Activated CD4-positive, alpha-beta T cell treated with anti-CD3 and anti-CD28 coated beads, Interleukin-2, Interleukin-6, amounts not matched to agents 100 ng/mL and 50 ng/mL, durations not matched to agents 16 hours and 8 hours (primary cell): ENCODE measurements around the gene NMNAT1.
"Not testable (repeated sequence)": the region's sequence is repeated elsewhere in the genome, so short reads cannot be mapped to it uniquely, and the experiment has no call there.

Experiments
- DNase-seq: peaks from one replicate; pipeline ENCODE4 v3.0.0-alpha.2; 2020

The NMNAT1 gene

DNA sequence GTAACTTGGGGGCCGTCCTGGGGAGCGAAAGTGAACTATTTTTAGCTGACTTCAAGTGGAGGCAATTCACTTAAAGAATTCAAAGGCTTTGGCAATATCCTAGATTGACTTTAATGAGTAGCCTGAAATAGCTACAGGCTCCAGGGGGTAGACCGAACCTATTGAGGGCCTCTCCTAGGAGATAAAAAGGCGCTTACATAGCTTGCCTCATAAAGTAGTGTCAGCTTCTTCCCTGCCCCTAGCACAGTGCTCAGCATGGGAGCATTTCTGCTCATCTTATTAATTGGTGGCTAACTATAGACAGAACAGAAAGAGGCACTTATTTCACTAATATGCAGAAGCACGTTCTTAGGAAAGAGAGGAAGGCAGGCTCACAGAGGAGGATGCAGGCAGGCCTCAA is 20.9 kb upstream of the NMNAT1 start:
- DNase-seq: no peak

DNA sequence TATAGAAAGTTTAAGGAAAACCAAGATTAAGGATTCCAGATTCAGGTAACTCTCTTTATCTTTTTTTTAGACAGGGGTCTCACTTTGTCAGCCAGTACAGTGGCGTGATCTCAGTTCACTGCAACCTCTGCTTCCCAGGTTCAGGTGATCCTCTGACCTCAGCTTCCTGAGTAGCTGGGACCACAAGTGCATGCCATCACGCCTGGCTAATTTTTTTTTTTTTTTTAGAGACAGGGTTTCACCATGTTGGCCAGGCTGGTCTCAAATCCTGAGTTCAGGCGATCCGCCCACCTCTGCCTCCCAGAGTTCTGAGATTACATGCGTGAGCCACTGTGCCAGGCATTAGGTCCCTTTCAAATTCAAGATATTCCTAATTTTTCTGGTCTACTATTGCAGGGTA is 16.0 kb upstream of the NMNAT1 start:
- no peak for DNase-seq

DNA sequence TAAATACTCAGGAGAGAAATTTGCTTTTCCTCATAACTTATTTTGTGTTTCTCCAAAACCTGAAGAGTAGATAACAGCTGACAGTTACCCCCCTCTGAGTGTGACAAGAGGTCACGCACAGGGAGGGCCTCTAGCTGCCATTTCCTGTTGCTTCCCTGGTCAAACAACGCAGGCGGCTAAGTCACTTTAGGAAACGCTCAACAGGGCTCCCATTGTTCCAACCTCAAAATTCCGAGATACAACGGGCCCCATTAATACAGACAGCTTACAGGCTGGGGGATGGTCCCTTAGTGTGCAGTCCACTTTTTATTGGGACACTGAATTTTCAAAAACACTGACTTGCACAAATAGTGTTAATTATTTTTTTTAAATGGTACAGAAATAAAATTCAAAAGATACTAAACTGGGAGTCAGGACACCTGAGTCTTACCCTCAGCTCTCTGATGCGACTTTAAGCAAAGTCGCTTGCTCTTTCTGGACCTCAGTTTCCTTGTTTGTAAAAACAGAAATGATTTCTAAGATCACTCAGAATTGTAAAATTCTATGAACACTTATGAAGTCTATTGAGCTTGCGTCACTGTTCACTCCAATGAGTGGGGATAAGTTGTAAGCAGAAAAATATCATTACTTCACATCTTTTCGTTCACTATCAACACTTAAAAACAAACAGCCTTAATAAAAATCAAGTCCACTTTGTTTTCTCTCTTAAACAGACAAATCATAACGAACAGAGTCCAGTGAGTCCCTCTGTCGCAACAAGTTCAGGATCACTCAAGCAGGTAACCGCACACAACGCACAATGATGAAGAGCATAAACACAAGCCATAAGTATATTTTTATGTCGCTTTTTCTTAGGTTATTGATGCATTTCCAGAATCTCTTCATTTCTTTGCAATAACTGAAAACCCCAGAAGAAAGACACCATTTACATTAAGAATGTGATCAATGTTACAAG is 13.6 kb upstream of the NMNAT1 start:
- no peak for DNase-seq

DNA sequence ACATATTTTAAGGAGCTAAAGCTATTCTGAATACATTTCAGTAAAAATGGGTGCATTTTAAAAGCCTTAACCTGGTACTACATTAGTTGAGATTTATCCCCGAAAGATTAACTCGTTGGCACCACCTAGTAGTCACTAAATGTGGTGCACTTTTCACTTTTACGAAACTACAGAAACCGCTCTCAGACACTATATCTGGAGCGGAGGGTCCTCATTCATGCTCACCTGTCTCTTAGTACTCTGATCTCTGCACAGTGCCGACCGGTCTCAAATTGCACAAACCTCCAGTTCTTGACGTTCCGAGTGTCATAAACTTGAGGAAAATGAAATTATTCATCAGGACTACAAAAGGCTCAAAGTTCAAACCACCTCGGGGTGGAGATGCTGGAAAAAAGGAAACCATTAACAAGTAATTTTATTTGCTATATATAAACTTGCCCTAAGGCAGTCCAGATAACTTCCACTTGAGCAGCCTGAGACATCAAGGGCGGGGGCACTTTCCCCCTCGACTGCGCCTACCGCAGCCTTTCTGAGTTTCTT is 806 bp upstream of the NMNAT1 start:
- peak; percentile 65 for DNase-seq

DNA sequence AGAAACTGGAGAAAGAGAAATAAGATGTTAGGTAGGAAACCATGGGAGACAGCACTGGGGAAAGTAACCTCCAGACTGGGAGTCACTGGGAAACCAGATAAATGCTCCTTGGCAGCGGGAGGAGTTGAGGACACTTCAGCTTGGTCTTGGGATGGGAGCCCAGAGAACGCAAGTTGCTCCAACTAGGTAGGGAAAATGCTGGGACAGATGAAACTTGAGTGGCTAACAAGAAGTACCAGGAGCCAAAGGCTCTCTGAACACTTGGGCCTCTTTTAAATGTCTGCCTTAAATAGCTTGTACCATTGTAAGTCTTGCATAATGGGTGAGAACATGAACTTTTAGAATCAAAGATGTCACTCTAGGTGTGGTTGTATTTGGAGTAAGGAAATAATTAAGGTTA is 3.0 kb downstream of the NMNAT1 start:
- DNase-seq: no peak

DNA sequence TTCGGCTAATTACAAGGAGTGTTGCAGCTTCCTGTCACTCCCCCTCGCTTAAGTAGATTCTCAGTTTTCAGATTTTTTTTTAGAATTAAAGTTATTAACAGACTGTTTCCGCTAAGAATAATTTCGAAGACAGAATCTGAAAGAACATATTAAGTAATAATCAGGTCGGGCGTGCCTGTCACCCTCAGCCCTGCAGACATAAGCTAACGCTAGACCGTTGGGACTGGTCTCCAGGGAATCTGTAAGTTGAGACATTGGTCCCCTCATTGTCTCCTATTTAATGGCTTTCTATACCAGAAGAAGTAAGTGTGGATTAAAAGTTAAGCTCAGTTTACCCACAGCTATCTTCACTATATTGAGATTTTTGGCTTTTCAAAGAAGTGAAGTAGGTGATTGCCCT is 14.5 kb downstream of the NMNAT1 start:
- DNase-seq: no peak

DNA sequence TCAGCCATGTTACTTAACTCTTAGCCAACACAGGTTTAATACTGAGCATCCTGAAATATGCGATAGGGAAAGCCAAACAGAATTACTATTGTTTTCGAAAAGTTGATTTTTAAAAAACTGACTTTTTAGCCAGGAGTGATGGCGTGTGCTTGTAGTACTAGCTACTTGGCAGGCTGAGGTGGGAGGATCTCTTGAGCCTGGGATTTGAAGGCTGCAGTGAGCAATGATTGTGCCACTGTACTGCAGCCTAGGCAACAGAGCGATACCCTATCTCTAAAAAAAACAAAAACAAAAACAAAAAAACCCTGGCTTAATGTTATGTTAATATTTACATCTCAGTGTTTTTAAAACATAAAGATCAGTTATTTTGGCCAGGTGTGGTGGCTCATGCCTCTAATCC is 16.7 kb downstream of the NMNAT1 start:
- DNase-seq: no peak

DNA sequence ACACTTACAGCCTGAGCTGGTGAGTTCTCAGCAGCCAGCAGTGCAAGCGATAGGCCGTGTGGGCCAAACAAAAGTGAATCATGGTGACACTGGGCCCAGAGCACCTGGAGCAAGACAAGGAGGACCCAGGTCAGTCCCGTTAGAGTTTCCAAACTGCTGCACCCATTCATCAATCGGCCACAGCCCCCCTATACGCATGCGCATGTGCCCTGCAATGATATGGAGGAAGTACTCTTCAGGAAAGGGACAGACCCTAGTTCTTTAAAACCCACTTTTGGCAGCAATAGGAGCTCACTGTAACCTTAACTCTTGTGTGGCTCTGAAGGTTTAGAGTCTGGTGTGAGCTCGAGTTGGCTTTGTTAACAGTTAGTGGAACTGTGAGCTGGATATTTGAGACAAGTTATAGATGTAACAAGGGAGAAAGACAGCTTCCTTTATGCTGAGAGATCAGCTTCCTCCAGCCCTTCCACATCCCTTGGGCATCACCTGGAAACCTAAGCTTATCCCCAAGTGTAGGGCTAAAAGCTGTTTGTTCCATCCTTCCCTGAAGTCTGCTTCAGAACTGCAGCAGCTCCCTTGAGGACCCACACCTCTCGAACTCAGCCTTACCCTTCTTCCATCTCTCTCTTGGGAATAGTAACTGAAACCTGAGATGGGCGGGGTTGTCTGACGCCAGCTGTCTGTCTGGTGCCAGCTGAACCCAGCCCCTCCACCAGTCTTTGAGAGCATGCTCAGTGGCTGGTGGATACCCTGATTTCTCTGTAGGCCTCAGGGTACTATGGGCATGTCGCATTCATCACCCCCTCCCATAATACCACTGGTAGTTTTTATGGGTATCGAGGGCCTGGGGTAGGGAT is 17.7 kb downstream of the NMNAT1 start:
- DNase-seq: no peak

DNA sequence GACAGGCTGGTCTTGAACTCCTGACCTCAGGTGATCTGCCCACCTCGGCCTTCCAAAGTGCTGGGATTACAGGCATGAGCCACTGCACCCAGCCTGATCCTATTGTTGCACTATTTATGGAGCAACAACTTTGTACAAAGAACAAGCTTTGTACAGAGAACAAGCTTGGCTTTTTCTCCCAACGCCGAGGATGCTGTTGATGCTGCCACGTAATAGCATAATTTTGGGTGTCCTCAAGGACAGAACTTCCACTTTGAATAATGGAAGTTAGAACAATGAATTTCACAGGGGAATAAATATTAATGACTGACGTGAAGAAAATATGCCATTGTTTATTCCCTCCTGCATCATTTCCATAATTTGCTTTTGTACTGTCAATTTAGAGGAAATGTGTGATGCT is 41.0 kb downstream of the NMNAT1 start:
- DNase-seq: no peak

DNA sequence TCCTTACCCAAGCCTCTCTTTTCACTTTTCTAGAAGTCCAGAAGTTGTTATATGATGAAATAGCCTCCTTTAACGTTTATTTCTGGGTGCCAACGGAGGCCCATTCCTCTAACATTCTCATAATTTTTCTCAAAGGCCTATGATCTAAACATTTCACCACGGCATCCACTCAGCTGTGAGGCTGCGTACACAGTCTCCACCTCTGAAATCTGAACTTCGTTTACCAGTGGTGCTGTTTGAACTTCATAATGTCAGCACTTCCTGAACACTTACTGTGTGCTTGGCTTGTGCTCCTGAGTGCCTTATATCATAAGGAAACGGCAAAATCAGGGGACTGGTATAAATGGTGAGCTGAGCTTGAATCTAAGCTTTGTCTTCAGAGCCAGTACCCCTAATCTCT is 41.7 kb downstream of the NMNAT1 start:
- no peak for DNase-seq

DNA sequence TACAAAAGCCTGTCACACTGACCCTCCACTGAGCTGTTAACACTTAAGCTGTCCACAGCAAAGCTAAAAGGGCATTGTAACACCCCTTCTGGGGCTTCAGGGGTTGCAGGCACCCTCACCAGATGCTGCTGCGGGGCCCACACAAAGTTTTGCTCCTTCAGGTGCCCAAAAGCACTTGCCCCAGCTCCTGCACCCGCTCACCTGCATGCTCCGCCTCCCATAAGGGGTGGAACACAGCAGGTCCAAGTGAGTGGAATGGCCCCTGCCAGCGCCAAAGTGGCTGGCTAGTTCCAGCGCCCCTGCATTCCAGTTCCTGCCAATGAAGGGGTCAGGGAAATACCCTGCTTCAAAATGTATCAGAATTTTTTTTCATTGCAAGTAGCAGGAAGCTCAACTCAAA is 46.5 kb downstream of the NMNAT1 start:
- DNase-seq: no peak

DNA sequence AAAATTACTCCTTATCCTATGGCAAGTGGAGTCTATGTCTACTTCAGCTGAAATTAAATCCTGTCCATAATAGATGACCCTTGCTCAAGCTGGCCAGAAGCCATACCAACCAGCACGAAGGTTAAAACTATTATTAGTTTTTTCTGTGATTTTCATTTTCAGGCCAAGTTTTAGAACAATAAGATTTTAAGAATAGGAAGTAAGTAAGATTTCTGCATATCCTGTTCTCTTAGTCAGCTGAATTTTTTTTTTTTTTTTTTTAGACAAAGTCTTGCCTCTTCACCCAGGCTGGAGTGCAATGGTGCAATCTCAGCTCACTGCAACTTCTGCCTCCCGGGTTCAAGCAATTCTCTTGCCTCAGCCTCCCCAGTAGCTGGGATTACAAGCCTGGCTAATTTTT is 47.7 kb downstream of the NMNAT1 start:
- no peak for DNase-seq

DNA sequence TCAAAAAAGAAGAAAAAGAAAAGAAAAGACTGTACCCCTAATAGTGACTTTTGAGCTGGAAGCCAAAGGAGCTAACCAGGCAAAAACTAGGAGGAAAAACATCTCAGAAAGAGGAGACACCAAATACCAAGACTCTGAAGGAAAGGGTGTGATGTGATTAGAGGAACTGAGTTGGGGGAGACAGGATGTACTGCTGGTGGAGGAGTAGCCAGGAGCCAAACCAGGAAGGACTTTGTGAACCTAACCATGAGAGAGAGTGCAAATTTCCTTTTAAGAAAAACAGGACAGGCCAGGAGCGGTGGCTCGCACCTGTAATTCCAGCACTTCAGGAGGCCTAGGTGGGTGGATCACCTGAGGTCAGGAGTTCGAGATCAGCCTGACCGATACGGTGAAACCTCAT is 49.6 kb downstream of the NMNAT1 start:
- DNase-seq: no peak

DNA sequence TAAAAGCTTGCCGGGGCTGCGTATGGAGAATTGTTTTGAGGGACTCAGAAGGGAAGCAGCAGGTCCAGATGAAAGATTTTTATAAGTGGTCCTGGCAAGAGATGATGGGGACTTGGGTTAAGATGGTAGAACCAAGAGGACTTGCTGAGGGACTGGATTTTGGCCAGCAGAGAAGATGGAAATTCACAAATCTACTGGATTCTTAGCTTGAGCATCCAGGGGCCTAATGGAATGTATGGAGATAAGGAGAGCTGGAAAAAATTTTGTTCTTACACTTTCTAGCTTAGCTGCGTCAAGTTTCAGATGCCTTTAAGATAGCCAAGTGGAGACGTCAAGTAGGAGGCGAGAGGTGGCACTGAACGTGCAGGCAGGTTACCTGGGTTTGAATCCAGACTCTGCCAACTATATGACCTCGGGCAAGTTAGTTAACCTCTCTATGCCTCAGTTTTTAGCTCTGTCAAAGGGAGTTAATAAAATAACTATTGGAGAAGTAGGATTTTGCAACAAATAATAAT is 50.3 kb downstream of the NMNAT1 start:
- no peak for DNase-seq

DNA sequence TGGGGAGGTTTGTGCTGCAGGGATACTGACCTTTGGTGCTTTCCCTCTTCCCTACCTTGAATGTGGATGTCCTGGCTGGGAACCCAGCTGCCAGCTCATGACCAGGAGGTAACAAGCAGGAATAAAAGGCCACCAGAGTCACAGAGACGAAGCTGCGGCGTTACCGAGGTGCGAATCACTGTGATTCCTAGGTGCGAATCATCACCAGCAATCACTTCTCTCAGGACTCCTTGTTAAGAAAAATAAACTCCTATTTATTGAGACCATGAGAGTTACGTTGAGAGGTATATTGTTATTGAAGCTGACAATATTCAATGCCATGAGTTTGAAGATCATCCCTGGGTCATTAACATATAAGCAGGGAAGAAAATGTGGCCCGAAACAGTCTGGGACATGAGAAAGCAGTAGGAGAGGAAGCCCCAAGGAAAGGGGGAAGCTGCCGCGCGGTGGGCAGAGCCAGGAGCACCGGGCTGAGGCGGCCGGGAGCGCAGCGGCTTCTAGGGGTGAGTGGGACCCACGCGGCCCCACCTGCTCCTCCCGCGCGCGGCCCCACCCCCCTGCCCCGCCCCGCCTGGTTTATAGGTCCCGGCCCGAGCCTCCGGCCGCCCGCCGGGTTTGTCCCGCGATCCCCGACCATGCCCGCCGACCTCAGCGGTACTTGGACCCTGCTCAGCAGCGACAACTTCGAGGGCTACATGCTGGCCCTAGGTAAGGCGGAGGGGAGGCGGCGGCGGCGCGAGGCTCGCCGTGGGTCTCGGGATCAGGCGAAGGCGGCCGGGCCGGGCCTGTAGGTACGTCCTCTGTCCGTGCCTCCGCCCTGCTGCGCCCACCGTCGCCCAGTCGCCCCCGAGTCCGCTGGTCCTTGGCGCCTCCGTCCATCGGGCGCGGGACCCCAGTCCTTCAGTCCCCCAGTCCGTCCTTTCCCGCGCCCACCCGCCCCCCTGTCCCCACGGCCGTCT is 53.6 kb downstream of the NMNAT1 start, which contains the start of gene RBP7:
Gene RBP7, plus strand, starts transcription at position 605 of the 959 bp plus-strand sequence. Its CDS starts 31 bp downstream, at position 636.
- DNase-seq: no peak

DNA sequence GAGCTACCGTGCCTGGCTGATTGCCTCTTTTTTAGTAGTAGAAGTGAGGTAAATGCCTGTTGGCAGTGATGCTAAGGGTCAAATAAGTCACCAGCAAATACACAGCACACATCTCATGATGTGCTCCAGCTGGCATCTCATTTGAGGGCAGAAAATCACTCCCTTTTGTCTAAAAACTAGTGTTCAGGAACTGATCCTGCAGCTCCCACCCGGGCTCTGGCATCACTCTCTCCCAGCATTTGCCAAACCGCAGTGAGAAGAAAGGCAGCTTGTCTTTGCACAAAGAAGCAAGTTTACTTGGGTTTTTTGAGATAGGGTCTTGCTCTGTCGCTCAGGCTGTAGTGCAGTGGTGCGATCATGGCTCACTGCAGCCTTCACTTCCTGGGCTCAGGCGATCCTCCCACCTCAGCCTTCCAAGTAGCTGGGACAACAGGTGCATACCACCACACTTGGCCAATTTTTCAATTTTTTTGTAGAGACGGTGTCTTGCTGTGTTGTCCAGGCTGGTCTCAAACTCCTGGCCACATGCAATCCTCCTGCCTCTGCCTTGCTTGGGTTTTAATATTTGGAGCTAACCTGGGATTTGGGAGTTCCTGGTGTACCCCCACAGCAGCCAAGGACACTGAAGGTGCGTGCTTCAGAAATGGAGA is 57.9 kb downstream of the NMNAT1 start:
- DNase-seq: no peak

DNA sequence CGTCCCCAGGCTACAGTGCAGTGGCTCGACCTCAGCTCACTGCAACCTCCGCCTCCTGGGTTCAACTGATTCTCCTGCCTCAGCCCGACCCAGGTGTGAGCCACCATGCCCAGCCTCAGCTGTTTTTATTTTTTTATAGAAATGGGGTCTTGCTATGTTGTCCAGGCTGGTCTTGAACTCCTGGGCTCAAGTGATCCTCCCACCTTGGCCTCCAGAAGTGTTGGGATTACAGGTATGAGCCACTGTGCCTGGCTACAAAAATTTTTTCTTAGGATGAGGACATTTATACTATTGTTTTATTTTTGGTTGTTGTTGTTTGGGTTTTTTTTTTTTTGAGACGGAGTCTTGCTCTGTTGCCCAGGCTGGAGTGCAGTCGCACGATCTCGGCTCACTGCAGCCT is 62.0 kb downstream of the NMNAT1 start:
- DNase-seq: not testable (repeated sequence)

DNA sequence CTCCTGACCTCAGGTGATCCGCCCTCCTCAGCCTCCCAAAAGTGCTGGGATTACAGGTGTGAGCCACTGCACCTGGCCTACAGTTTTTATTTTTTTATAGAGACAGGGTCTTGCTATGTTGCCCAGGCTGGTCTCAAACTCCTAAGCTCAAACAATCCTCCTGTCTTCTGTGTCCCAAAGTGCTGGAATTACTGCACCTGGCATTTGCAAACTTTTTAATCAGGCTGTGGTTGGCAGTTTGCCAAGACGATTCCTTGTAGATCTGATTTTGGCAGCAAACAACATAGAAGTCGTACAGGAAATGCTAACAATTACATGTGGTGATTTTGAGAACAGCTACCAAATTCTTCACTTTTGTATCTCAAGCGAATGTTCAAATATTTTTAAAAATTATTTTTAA is 63.9 kb downstream of the NMNAT1 start:
- no peak for DNase-seq

DNA sequence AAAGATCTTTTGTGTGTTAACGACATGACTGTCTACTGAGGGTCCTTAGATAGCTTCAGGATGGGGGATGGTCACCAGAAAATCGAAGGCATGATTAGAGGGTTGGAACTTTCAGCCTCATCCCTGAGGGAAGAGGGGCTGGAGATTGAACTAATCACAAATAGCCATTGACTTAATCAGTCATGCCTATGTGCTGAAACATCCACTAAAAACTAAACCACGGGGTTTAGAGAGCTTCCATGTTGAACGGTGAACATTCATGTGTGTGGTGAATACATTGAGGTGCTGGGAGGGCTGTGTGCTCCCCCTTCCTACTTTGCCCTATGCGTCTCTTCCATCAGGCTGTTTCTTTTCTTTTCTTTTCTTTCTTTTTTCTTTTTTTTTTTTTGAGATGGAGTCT is 70.7 kb downstream of the NMNAT1 start:
- no peak for DNase-seq

DNA sequence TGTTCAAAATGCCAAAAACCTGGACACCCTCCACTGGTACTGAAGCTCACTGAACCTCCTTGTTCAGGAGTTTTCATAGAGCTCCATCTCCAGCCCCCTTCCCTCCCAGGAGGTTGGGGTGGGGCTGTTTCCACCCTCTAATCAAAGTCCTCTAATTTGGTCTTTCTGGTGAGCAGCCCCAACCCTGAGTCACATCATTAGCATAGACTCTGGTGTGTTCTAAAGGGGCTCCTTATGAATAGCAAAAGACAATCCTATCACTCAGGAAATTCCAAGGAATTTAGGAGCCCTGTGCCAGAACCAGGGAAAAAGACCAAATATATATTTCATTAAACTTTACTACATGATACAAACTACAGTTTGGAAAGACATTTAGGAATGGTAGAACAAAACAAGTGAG is 76.3 kb downstream of the NMNAT1 start:
- DNase-seq: no peak

DNA sequence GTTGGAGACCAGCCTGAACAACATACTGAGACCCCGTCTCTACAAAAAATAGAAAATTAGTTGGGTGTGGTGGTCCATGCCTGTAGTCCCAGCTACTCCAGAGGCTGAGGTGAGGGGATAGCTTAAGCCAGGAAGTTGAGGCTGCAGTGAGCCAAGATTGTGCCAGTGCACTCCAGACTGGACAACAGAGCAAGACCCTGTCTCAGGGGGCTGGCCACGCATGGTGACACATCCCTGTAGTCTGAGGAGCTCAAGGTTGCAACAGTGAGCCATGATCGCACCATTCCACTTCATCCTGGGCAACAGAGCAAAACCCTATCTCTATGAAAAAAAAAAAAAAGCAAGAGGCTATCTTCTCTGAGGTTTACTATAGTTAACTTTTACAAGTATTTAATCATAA is 76.8 kb downstream of the NMNAT1 start:
- no peak for DNase-seq

DNA sequence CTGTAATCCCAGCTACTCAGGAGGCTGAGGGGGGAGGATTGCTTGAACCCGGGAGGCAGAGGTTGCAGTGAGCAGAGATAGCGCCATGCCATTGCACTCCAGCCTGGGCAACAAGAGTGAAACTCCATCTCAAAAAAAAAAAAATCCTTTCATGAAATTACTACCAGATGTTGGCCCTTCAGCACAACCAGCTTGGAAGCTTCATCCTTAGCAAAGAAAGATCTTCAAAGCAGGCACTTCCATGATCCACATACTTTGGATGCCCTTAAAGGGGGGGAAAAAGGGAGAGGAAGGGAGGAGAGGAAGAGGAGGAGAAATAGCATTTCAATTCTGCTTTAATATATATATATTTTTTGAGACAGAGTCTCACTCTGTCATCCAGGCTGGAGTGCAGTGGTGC is 77.4 kb downstream of the NMNAT1 start:
- not testable (repeated sequence) for DNase-seq
